Panc1 (cell line): Measurements from ENCODE around the gene HLA-B. TPM values are rescaled to one million over a fixed set of nuclear protein-coding genes. Genes with fewer than 3 reads are reported as not detected.

ENCODE experiments used
- ATAC-seq: fragments of 200-7000 bp; cut with Tn5 transposase; 2 replicates; pipeline ENCODE4 v1.9.1; 2020; ENCODE audit warnings: mild to moderate bottlenecking, moderate library complexity
- BruUV-seq: library from RNA; stranded (reverse); fragments of 400-500 nt; replicated peaks from 2 replicates; lab custom pipeline; 2021; lab: Mats Ljungman, UMichigan
- CTCF ChIA-PET: fragments of 300-600 bp; sonication (Branson Sonifier 250); formaldehyde crosslinking; loops from one replicate; lab custom pipeline; 2022; ENCODE audit warnings: antibody characterized with exemption; lab: Charles Lee
- POLR2A ChIA-PET: fragments of 300-600 bp; sonication (Branson Sonifier 250); formaldehyde crosslinking; loops from one replicate; lab custom pipeline; 2022; ENCODE audit warnings: antibody characterized with exemption; lab: Charles Lee
- DNase-seq: peaks from one replicate; pipeline ENCODE4 v3.0.0-alpha.2; 2010; ENCODE audit warnings: low read depth, low spot score
- H3K27ac ChIP-seq: 2 replicates; pipeline ENCODE4 v1.5.1; 2011; ENCODE audit warnings: mild to moderate bottlenecking, low read length, inconsistent platforms
- H3K27me3 ChIP-seq: fragments of 200-500 bp; sonication (Bioruptor generic); 2 replicates; pipeline ENCODE4 v1.6.0; 2014; ENCODE audit warnings: low read length, inconsistent platforms; ENCODE audit not compliant: control insufficient read depth, insufficient read depth
- H3K36me3 ChIP-seq: fragments of 200-500 bp; sonication (Bioruptor generic); 2 replicates; pipeline ENCODE4 v1.5.1; 2014; ENCODE audit warnings: inconsistent platforms, mild to moderate bottlenecking, low read length, moderate library complexity; ENCODE audit not compliant: control insufficient read depth, insufficient read depth
- H3K4me1 ChIP-seq: 2 replicates; pipeline ENCODE4 v1.5.1; 2011; ENCODE audit warnings: inconsistent platforms, mild to moderate bottlenecking, low read length, moderate library complexity; ENCODE audit not compliant: control insufficient read depth, insufficient read depth
- H3K4me3 ChIP-seq, 2 experiments: 2 replicates each; pipeline ENCODE4 v1.5.1; 2011 to 2012; ENCODE audit warnings: low read depth in 2 of 2, low read length in 2 of 2, mild to moderate bottlenecking in 2 of 2, inconsistent platforms in 1 of 2, moderate library complexity in 1 of 2
- H3K9me3 ChIP-seq: fragments of 200-500 bp; sonication (Bioruptor generic); 2 replicates; pipeline ENCODE4 v1.5.1; 2014; ENCODE audit warnings: low read depth, mild to moderate bottlenecking, inconsistent platforms, low read length, moderate library complexity; ENCODE audit not compliant: control insufficient read depth, insufficient read depth
- POLR2AphosphoS5 ChIP-seq: IDR thresholded peaks from 2 replicates; pipeline ENCODE4 v1.6.1; 2012; ENCODE audit warnings: mild to moderate bottlenecking, low read depth, low read length, moderate library complexity
- SIN3A ChIP-seq: IDR thresholded peaks from 2 replicates; pipeline ENCODE4 v1.6.1; 2012; ENCODE audit warnings: low read depth, mild to moderate bottlenecking, low read length, moderate library complexity, borderline replicate concordance; ENCODE audit not compliant: insufficient read depth
- TCF7L2 ChIP-seq: IDR thresholded peaks from 2 replicates; pipeline ENCODE4 v1.6.1; 2011; ENCODE audit warnings: mild to moderate bottlenecking, low read depth, low read length, inconsistent platforms
- in situ Hi-C: cut with HindIII; loops from 2 replicates; pipeline ENCODE4 v1.10.0; 2016; ENCODE audit warnings: low sequenced_read_pairs, low pct_unique_long_range_greater_than_20kb
- intact Hi-C: fragments of 100-400 bp; cut with micrococcal nuclease; formaldehyde crosslinking; loops from one replicate; pipeline ENCODE4 v1.10.0; 2022; ENCODE audit not compliant: unreplicated experiment
- total RNA-seq: library from RNA; stranded (reverse); gene quantifications from one replicate; pipeline ENCODE4 v1.2.1, GENCODE V29; 2021; ENCODE audit not compliant: unreplicated experiment
- TF ChIP-seq, protein P1 (sequence below): fragments of 450-650 bp; IDR thresholded peaks from 2 replicates; pipeline ENCODE4 v1.5.1; 2017; ENCODE audit warnings: mild to moderate bottlenecking
- TF ChIP-seq, protein P2 (sequence below), 2 experiments: IDR thresholded peaks; 2 replicates each; pipeline ENCODE4 v1.6.1; 2011 to 2012; ENCODE audit warnings: low read depth in 2 of 2, control low read depth in 1 of 2, low read length in 1 of 2, mild to moderate bottlenecking in 1 of 2, moderate library complexity in 1 of 2; ENCODE audit not compliant: insufficient read depth in 1 of 2

The HLA-B gene
- total RNA-seq, 1 experiment from 2014 or later, result 191 TPM

DNA sequence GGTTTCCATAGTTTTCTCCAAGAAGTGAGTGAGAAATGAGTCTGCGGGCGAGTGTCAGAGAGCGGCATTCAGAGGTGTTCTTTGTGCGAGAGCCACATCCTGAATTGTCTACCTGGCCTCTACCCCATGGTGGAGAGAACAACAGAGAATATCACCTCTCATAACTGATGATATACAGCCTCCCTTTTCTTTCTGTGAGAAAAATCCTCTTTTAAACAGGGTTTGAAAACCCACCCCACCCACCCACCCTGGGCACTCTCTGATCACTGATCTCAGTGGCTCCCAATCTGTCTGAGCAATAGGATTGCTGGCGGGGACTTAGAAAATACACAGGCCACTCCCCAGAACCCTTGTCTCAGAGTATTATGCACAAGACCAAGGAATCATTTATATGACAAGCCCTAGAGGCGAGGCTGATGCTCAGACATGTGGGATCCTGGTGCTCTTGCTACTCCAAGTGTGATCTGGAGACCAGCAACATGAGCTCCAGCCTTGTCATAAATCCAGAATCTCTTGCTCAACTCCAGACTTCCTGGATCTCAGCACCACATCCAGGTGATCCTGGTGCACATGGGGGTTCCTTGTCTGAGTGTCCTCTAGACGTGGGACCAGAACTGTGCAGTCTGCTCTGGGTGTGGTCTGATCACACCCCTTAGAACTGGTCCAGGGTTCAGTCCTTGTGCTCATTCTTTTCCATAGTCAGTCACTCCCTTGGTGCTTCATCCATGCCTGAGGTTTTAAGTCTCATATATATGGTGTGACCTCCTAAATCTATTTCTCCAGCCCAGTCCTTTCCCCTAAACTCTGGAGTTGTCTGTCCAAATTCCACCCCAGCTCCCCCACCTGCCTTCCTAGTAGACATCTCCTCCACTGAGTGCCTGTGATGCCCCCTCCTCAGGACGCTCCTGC is 5.3 kb downstream of the HLA-B start:
- ATAC-seq, result no peak
- intact Hi-C loops, result loop anchor here (2.0 kb wide), 1 partner anchor 83 kb away; no protein-coding TSS in a partner anchor
- no peaks in the 10 kb centered on the region for H3K4me1 ChIP-seq
- no peaks in the 10 kb centered on the region for H3K9me3 ChIP-seq
- H3K36me3 ChIP-seq, result no peaks in the 10 kb centered on the region
- H3K27me3 ChIP-seq, result no peaks in the 10 kb centered on the region; the same call in none of the 2 replicates
- H3K27ac ChIP-seq, result no peak overlapping the region
- TF ChIP-seq TCF7L2 (no peak), SIN3A (no peak), POLR2AphosphoS5 (no peak)
- TF ChIP-seq, protein P1, sequence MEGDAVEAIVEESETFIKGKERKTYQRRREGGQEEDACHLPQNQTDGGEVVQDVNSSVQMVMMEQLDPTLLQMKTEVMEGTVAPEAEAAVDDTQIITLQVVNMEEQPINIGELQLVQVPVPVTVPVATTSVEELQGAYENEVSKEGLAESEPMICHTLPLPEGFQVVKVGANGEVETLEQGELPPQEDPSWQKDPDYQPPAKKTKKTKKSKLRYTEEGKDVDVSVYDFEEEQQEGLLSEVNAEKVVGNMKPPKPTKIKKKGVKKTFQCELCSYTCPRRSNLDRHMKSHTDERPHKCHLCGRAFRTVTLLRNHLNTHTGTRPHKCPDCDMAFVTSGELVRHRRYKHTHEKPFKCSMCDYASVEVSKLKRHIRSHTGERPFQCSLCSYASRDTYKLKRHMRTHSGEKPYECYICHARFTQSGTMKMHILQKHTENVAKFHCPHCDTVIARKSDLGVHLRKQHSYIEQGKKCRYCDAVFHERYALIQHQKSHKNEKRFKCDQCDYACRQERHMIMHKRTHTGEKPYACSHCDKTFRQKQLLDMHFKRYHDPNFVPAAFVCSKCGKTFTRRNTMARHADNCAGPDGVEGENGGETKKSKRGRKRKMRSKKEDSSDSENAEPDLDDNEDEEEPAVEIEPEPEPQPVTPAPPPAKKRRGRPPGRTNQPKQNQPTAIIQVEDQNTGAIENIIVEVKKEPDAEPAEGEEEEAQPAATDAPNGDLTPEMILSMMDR, result no peak
- CTCF ChIA-PET, result no interaction called here
- no peak overlapping the region for H3K4me3 ChIP-seq
- no peak for DNase-seq
- POLR2A ChIA-PET, result no interaction called here
- in situ Hi-C loops, result no loop called here
- no TSS peak for BruUV-seq

- Histone ChIP-seq H3K4me1 (no peaks in the 10 kb centered on the region), H3K27me3 (no peaks in the 10 kb centered on the region; the same call in none of the 2 replicates), H3K9me3 (no peaks in the 10 kb centered on the region), H3K27ac (no peak overlapping the region), H3K4me3 (no peak overlapping the region), H3K36me3 (no peaks in the 10 kb centered on the region)
- DNase-seq, result no peak
- intact Hi-C loops, result no loop called here
- BruUV-seq, result no TSS peak
- CTCF ChIA-PET, result no interaction called here
- POLR2A ChIA-PET, result no interaction called here
- ATAC-seq, result no peak
- TF ChIP-seq, protein P2, sequence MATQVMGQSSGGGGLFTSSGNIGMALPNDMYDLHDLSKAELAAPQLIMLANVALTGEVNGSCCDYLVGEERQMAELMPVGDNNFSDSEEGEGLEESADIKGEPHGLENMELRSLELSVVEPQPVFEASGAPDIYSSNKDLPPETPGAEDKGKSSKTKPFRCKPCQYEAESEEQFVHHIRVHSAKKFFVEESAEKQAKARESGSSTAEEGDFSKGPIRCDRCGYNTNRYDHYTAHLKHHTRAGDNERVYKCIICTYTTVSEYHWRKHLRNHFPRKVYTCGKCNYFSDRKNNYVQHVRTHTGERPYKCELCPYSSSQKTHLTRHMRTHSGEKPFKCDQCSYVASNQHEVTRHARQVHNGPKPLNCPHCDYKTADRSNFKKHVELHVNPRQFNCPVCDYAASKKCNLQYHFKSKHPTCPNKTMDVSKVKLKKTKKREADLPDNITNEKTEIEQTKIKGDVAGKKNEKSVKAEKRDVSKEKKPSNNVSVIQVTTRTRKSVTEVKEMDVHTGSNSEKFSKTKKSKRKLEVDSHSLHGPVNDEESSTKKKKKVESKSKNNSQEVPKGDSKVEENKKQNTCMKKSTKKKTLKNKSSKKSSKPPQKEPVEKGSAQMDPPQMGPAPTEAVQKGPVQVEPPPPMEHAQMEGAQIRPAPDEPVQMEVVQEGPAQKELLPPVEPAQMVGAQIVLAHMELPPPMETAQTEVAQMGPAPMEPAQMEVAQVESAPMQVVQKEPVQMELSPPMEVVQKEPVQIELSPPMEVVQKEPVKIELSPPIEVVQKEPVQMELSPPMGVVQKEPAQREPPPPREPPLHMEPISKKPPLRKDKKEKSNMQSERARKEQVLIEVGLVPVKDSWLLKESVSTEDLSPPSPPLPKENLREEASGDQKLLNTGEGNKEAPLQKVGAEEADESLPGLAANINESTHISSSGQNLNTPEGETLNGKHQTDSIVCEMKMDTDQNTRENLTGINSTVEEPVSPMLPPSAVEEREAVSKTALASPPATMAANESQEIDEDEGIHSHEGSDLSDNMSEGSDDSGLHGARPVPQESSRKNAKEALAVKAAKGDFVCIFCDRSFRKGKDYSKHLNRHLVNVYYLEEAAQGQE (IDR thresholded peaks at IDR 0.05; ENCODE audit: insufficient read depth in 1 of 2, low read depth in 2 of 2, low read length in 1 of 2), result no peak
- no peak for TF ChIP-seq POLR2AphosphoS5
- TF ChIP-seq, protein P1, result no peak
- TF ChIP-seq SIN3A, result no peak
- no peak for TF ChIP-seq TCF7L2
- in situ Hi-C loops, result no loop called here
These were observed 6.0 kb downstream of the HLA-B start for GRCh38 chr6:31351033-31351380.
